Measurements from ENCODE around the gene PSTPIP2. TPM values are rescaled to one million over a fixed set of nuclear protein-coding genes. Genes with fewer than 3 reads are reported as not detected.

The PSTPIP2 gene
- total RNA-seq, 1 donor from 2014 or later: 11.5 TPM

DNA sequence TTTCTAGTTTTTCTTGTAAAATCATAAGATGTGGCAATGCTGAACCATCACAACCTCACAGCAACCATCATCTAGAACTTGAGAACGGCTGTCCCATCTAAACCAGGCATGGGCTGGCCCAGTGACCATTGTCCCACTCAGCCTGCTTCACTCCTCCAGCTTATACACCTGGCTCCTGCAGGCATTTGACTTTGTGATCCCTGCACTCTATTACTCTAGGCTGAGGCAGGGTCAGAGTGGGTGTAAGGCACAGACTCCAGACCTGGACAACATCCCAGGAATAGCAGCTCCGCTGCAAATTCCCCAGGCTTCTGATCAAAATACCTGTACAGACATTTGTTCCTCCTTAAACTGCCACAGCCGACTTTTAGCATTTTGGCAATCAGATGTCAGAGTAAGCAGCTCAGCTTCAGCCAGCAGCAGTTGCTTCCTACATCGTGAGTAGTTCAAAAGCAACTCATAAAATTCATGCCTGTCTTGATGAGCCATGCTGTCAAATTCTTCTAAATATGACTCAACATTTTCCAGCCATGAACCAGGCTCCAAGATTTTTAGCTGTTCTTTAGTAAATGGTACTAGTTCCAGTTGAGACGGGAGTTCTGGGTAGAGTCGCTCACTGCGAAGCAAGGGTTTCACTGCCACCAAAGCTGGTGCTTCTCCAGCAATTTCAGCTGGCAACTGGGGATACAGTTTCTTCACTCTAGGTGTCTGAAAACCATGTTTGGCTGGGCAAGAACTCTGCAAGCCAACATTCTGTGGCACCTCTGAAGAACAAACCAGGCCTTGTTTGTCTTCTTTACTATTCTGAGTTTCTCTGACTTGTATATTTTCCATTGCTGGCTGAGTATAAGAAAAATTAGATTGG, 117.8 kb downstream of the PSTPIP2 start:
- H3K27ac ChIP-seq: no peak overlapping the region
- H3K4me3 ChIP-seq: no peak overlapping the region
- H3K27me3 ChIP-seq (ENCODE audit: low read depth): no peaks in the 10 kb centered on the region
- DNase-seq (no peak), ATAC-seq (peak in 1 of 2 donors; percentile 21)
- TF ChIP-seq, protein P1, sequence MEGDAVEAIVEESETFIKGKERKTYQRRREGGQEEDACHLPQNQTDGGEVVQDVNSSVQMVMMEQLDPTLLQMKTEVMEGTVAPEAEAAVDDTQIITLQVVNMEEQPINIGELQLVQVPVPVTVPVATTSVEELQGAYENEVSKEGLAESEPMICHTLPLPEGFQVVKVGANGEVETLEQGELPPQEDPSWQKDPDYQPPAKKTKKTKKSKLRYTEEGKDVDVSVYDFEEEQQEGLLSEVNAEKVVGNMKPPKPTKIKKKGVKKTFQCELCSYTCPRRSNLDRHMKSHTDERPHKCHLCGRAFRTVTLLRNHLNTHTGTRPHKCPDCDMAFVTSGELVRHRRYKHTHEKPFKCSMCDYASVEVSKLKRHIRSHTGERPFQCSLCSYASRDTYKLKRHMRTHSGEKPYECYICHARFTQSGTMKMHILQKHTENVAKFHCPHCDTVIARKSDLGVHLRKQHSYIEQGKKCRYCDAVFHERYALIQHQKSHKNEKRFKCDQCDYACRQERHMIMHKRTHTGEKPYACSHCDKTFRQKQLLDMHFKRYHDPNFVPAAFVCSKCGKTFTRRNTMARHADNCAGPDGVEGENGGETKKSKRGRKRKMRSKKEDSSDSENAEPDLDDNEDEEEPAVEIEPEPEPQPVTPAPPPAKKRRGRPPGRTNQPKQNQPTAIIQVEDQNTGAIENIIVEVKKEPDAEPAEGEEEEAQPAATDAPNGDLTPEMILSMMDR (IDR thresholded peaks at IDR 0.05): no peak
- intact Hi-C loops (cut with DNase I): no loop called here
- no peaks in the 10 kb centered on the region for H3K9me3 ChIP-seq
- H3K4me1 ChIP-seq: peaks cover 10% of the 10 kb centered on the region
- H3K36me3 ChIP-seq: peaks cover 59% of the 10 kb centered on the region

DNA sequence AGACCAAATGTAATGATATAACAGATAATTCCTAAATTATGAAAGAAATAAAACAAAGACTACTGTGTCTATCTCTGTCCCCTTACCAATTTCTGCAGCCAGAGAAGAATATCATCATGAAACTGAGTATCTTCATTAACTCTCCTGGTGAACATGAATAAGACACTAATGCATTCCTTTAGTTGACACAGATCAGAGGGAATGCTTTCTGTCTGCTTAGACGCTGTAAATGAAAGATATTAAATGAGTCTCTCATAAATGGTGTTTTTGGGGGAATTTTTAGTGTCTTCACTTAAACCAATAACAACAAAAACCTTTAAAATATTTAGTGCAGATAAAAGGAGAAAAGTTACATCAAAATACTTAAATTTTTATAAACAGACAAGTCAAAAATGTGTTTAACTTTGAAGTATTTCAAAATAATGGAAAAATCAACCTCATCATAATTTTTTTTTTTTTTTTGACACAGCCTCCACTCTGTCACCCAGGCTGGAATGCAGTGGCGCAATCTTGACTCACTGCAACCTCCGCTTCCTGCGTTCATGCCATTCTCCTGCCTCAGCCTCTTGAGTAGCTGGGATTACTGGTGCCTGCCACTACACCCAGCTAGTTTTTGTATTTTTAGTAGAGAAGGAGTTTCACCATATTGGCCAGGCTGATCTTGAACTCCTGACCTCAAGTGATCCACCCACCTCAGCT, 120.9 kb downstream of the PSTPIP2 start:
- Histone ChIP-seq H3K27ac (no peak overlapping the region), H3K36me3 (peaks cover 89% of the 10 kb centered on the region), H3K27me3 (ENCODE audit: low read depth) (no peaks in the 10 kb centered on the region), H3K4me3 (no peak overlapping the region), H3K9me3 (no peaks in the 10 kb centered on the region), H3K4me1 (no peaks in the 10 kb centered on the region)
- DNase-seq (peak; percentile 54), ATAC-seq (peak; percentile 61 to 77)
- intact Hi-C loops (cut with DNase I): no loop called here
- TF ChIP-seq, protein P1 (IDR thresholded peaks at IDR 0.05): no peak

DNA sequence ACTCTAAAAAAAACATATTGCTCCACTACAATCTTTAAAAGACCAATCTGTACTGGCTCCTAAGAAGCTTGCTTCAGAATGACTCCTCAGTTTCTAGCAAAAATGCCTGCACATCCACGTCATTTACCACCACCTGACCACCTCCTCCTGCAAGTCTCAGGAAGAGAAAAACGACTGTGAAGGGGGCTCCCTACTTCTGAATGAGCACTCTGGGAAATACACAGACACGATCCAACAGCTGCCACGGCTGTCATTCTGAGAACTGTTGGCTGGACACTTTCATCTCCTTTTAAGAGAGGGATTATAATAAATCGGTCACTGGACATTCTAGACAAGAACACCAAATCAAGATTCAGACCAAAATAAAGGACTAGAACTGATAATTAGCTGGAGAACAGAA, 126.4 kb downstream of the PSTPIP2 start:
- Histone ChIP-seq H3K36me3 (peaks cover 100% of the 10 kb centered on the region), H3K4me3 (no peak overlapping the region)
- no peak for ATAC-seq

DNA sequence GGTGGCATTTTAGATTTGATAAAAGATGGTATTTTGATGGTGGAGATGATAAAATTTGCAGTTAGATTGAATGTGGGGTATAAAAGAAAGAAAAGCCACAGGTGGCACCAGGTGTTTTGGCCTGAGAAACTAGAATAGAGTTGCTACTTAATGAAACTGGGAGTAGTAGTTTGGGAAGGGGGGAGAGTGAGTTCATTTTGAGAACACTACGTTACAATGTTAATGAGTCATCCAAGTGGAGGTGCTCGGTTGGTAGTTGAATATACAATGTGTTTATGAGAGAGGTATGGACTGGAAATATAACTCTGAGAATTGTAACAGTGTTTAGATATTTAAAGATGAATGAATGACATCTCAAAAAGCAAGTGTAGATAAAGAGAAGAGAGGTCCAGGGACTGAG, 131.3 kb downstream of the PSTPIP2 start:
- no peak for DNase-seq
- H3K36me3 ChIP-seq: peaks cover 91% of the 10 kb centered on the region
- TF ChIP-seq, protein P1 (IDR thresholded peaks at IDR 0.05): no peak

More for the DNA sequence above, 126.4 kb downstream of the PSTPIP2 start:
- TF ChIP-seq, protein P1 (IDR thresholded peaks at IDR 0.05): no peak
- intact Hi-C loops (cut with DNase I): no loop called here
- no peak overlapping the region for H3K27ac ChIP-seq
- no peaks in the 10 kb centered on the region for H3K27me3 ChIP-seq (ENCODE audit: low read depth)
- no peak for DNase-seq
- no peaks in the 10 kb centered on the region for H3K4me1 ChIP-seq
- no peaks in the 10 kb centered on the region for H3K9me3 ChIP-seq

DNA sequence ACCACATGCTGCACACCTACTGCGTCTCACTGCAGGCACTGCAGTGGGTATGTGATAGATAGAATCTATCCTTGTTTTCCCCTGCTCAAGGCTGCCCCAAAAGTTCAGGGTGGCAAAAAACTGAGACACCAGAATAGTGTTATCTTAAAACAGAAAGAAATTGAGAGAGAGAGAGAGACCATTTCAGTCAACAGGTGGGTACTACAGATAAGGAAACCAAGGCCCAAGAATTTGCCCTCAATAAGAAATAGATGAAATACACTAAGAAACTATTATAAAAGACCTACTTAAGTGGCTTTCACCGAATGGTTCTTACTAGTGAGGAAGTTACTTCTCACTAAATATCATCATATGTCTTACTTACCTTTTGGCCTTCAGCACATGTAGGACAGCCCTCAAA, 132.8 kb downstream of the PSTPIP2 start:
- TF ChIP-seq, protein P1 (IDR thresholded peaks at IDR 0.05): no peak
- no peaks in the 10 kb centered on the region for H3K27me3 ChIP-seq (ENCODE audit: low read depth)
- peaks cover 90% of the 10 kb centered on the region for H3K36me3 ChIP-seq

More for the DNA sequence above, 131.3 kb downstream of the PSTPIP2 start:
- no peaks in the 10 kb centered on the region for H3K9me3 ChIP-seq
- no peaks in the 10 kb centered on the region for H3K27me3 ChIP-seq (ENCODE audit: low read depth)
- H3K4me1 ChIP-seq: no peaks in the 10 kb centered on the region
- ATAC-seq: no peak
- H3K27ac ChIP-seq: no peak overlapping the region
- intact Hi-C loops (cut with DNase I): no loop called here
- H3K4me3 ChIP-seq: no peak overlapping the region

More for the DNA sequence above, 132.8 kb downstream of the PSTPIP2 start:
- Histone ChIP-seq H3K27ac (no peak overlapping the region), H3K4me1 (no peaks in the 10 kb centered on the region), H3K9me3 (no peaks in the 10 kb centered on the region), H3K4me3 (no peak overlapping the region)
- no peak for ATAC-seq
- no peak for DNase-seq
- intact Hi-C loops (cut with DNase I): no loop called here
